Ovary (tissue), 3 donors: ENCODE results near the gene ANKRD27.

Source experiments
- CTCF ChIP-seq, 3 donors: fragments of 450-650 bp in 2 of 3; fragments of 200-600 bp in 1 of 3; IDR thresholded peaks; one replicate each; pipeline versions ENCODE4 v1.5.1 to v1.8.0; 2016 to 2022; ENCODE audit warnings: antibody characterized with exemption in 3 of 3, mild to moderate bottlenecking in 1 of 3
- POLR2A ChIP-seq: fragments of 450-650 bp; IDR thresholded peaks from one replicate; pipeline ENCODE4 v1.6.1; 2017; ENCODE audit warnings: antibody characterized with exemption, mild to moderate bottlenecking, moderate library complexity
- donor health status: DM: no; HTN: no; CAD: no.

GRCh38 chr19:32563761-32564160 is 111.2 kb downstream of the ANKRD27 start:
- TF ChIP-seq POLR2A = no peak
- TF ChIP-seq CTCF (IDR thresholded peaks at IDR 0.05) = no peak
